Mucosa of rectum (tissue), 2 donors: ENCODE measurements around the gene OR12D1.

Experiments used
- H3K27ac ChIP-seq, 2 donors: one replicate each; pipeline ENCODE4 v1.7.0; 2013; ENCODE audit warnings: inconsistent platforms in 2 of 2, low read depth in 2 of 2, low read length in 2 of 2
- H3K27me3 ChIP-seq, 2 donors: one replicate each; pipeline ENCODE4 v1.7.0; 2013; ENCODE audit warnings: low read length in 2 of 2; ENCODE audit not compliant: control insufficient read depth in 2 of 2, insufficient read depth in 2 of 2
- H3K36me3 ChIP-seq, 2 donors: one replicate each; pipeline ENCODE4 v1.7.0; 2013; ENCODE audit warnings: low read length in 2 of 2; ENCODE audit not compliant: control insufficient read depth in 2 of 2, insufficient read depth in 2 of 2
- H3K4me1 ChIP-seq, 2 donors: one replicate each; pipeline ENCODE4 v1.7.0; 2013; ENCODE audit warnings: low read length in 2 of 2, mild to moderate bottlenecking in 1 of 2; ENCODE audit not compliant: control insufficient read depth in 2 of 2, insufficient read depth in 2 of 2
- H3K4me3 ChIP-seq, 2 donors: one replicate each; pipeline ENCODE4 v1.7.0; 2013; ENCODE audit warnings: low read length in 2 of 2
- H3K9ac ChIP-seq, 2 donors: one replicate each; pipeline ENCODE4 v1.7.0; 2013; ENCODE audit warnings: low read length in 2 of 2, low read depth in 1 of 2, mild to moderate bottlenecking in 1 of 2
- H3K9me3 ChIP-seq, 2 donors: one replicate each; pipeline ENCODE4 v1.7.0; 2013; ENCODE audit warnings: low read length in 2 of 2; ENCODE audit not compliant: control insufficient read depth in 2 of 2
- donor health status: healthy.
- donor health status: Normal muscosa, but diverticular disease.

The OR12D1 gene

DNA sequence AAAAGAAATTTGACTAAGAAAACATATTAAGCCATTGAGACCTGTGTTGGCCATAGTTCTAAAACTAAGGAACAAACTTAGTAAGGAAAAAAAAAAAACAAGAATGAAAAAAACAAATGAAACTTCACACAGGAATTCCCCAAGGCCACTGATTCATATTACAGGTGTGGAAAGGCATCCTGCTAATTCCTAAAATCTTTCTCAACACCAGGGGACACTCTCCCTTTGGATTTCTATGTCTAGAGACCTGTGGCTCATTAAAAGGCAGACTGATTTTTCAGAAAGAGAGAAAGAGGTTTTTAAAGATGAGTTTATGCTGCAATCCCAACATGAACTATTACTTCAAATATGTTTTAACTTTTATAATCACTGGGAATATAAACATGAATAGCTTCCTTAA, at the start of gene OR12D1:
Gene OR12D1, plus strand, starts transcription at position 341 of the 400 bp plus-strand sequence.
- H3K4me3 ChIP-seq: no peak within 1 kb of the TSS
- H3K36me3 ChIP-seq: no peaks in the 10 kb centered on the region
- H3K9me3 ChIP-seq: no peaks in the 10 kb centered on the region
- H3K27me3 ChIP-seq: no peaks in the 10 kb centered on the region
- H3K9ac ChIP-seq: no peak within 1 kb of the TSS
- H3K4me1 ChIP-seq: no peaks in the 10 kb centered on the region
- no peak within 1 kb of the TSS for H3K27ac ChIP-seq

DNA sequence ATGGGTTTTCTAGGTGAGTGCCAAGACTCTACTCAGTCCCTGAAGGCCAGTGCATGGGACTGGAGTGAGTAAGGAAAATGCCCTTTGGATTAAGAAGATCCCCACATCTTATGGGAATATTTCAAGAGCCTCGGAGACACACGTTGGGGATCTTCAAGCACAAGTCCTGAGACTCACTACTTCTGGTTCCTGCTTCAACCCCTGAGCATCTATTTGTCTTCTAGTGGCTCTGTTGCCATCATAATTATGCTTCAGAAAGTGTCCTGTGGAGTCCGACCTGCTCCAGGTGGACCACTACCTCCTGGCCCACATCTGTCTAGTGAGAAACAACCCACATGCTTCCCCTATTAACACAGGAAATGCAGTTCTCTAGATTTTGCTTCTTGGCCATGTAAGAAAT, 46.0 kb upstream of the OR12D1 start, which contains the start of gene OR5V1:
Gene OR5V1, minus strand, starts transcription at position 101 of the 400 bp plus-strand sequence. CDS start 12,670 bp downstream, outside the sequence.
- H3K4me3 ChIP-seq: no peak within 1 kb of the TSS

DNA sequence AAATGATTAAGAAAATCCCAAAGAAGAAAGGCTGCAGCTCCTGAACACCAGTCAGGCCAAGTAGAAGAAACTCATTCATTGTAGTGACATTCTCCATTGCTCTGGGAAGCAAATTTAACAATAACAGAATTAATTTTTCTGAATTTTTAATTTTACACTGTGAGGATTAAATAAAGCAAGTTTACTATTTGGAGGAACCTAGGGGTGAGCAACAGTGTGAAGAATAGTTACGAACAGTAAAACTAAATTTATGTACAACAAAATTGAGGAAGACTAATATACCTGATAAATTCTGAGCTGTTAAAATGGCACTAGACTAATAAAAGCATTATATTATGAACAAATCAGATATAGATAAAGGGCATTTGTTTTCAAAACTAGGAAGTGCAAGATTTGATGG, 39.5 kb upstream of the OR12D1 start, which contains the start of gene OR12D3:
Gene OR12D3, minus strand, starts transcription at position 101 of the 400 bp plus-strand sequence. Its CDS starts 4 bp downstream, at position 97.
- no peaks in the 10 kb centered on the region for H3K27me3 ChIP-seq
- H3K36me3 ChIP-seq: no peaks in the 10 kb centered on the region
- H3K4me1 ChIP-seq: no peaks in the 10 kb centered on the region
- H3K4me3 ChIP-seq: no peak within 1 kb of the TSS
- no peak within 1 kb of the TSS for H3K27ac ChIP-seq
- H3K9ac ChIP-seq: no peak within 1 kb of the TSS
- no peaks in the 10 kb centered on the region for H3K9me3 ChIP-seq

More for the DNA sequence above, 46.0 kb upstream of the OR12D1 start, which contains the start of gene OR5V1:
- H3K4me1 ChIP-seq: no peaks in the 10 kb centered on the region
- no peak within 1 kb of the TSS for H3K9ac ChIP-seq
- no peaks in the 10 kb centered on the region for H3K36me3 ChIP-seq
- no peaks in the 10 kb centered on the region for H3K27me3 ChIP-seq
- no peaks in the 10 kb centered on the region for H3K9me3 ChIP-seq
- no peak within 1 kb of the TSS for H3K27ac ChIP-seq

DNA sequence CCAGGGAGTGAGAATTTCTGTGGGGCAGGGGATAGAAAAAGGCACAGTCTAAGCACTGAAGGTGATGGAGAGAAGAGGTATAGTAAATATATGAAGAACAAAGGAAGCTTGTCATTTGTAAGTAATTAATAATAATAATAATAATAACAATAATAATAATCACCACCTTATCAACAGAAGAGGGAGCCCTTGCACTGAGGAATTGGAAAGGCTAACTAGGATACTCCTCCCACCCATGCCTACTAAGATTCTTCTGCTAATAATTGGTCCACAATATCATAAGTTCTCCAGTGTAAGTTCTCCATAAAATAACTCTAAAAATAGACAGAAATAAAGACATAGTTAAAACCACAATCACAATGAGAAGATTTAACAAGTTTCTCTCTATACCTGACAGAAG, 38.7 kb upstream of the OR12D1 start:
- Histone ChIP-seq H3K9ac (no peak overlapping the region), H3K27me3 (no peaks in the 10 kb centered on the region), H3K9me3 (no peaks in the 10 kb centered on the region), H3K36me3 (no peaks in the 10 kb centered on the region), H3K4me1 (no peaks in the 10 kb centered on the region), H3K4me3 (no peak overlapping the region), H3K27ac (no peak overlapping the region)

DNA sequence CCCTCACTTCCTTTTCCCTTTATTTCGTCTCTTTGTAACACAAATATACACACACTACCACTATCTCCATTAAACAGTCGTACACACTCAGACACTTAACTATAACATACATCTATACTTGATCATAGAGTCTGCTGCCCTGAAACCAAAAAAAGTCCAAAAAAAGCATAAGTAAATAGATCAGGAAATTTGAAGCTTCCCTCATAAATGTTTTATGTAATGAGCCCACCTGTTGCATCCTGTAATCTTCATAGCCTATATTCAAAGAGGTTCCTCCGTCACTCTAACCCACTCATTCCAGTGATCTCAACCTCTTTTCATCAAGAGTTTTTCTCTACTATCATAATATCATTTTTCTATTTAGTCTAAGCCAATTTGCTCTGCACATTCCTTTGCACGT, 26.2 kb upstream of the OR12D1 start:
- Histone ChIP-seq H3K27me3 (no peaks in the 10 kb centered on the region), H3K9me3 (no peaks in the 10 kb centered on the region), H3K9ac (no peak overlapping the region), H3K36me3 (no peaks in the 10 kb centered on the region), H3K4me3 (no peak overlapping the region), H3K4me1 (no peaks in the 10 kb centered on the region), H3K27ac (no peak overlapping the region)

DNA sequence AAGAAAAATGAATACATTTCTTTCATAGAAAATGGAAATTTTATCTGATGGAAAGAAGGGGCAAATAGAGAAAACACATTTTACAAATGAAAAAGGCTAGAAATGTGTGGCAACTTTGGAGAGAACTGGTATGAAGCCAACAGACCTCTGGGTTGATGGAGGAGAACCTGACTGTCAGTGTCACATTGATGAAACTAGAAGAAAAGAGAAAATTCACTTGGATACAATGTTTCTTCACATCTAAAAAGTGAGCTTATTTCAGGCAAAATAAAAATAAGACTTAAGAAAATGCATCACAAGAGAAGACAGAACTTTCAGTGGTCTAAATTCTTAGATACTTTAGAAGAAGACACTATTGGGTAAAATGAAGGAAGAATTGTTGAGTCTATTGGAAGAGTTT, 19.4 kb upstream of the OR12D1 start, which contains the start of gene OR12D2:
Gene OR12D2, plus strand, starts transcription at position 301 of the 400 bp plus-strand sequence. CDS start 1,069 bp downstream, outside the sequence.
- no peaks in the 10 kb centered on the region for H3K9me3 ChIP-seq
- H3K27ac ChIP-seq: no peak within 1 kb of the TSS
- no peaks in the 10 kb centered on the region for H3K27me3 ChIP-seq
- H3K4me1 ChIP-seq: no peaks in the 10 kb centered on the region
- H3K36me3 ChIP-seq: no peaks in the 10 kb centered on the region
- H3K4me3 ChIP-seq: no peak within 1 kb of the TSS
- H3K9ac ChIP-seq: no peak within 1 kb of the TSS

DNA sequence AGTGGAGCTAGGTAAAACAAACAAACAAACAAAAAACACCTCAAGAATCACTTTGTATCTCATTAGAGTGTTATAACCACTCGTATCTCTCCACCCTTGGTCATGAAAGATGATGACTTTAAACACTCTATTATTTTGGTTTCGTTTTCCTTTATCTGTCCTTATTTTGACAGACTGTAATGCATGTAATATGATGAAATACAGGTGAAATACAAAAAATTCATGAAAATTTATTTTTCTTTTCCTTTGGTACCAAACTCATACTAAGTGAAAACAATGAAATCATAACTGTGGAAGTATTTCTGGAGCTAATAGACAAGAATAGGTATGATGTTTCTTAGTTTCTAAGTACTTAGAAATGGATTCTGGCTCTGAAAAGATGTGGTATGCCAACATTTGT, 15.2 kb upstream of the OR12D1 start:
- no peaks in the 10 kb centered on the region for H3K4me1 ChIP-seq
- no peaks in the 10 kb centered on the region for H3K36me3 ChIP-seq
- H3K9ac ChIP-seq: no peak overlapping the region
- no peaks in the 10 kb centered on the region for H3K9me3 ChIP-seq
- no peak overlapping the region for H3K4me3 ChIP-seq
- H3K27ac ChIP-seq: no peak overlapping the region
- H3K27me3 ChIP-seq: no peaks in the 10 kb centered on the region

DNA sequence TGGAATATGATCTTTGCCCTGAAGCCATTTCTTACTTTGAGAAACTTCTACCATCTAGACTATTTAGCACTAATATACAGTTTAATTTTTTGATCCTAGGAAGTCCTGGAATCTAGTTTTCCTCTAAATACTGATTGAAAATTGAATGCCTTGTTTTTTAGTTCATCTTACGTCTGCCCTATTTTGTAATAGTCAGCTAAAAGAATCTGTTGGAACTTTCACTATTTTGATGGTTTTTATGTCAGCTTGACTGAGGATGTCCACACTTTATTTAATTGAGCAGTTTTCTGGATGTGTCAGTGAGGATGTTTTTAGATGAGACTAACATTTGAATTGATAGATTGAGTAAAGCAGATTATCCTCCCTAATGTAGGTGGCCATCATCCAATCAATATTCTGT, 10.9 kb upstream of the OR12D1 start:
- no peak overlapping the region for H3K4me3 ChIP-seq
- no peaks in the 10 kb centered on the region for H3K4me1 ChIP-seq
- no peak overlapping the region for H3K9ac ChIP-seq
- no peaks in the 10 kb centered on the region for H3K9me3 ChIP-seq
- H3K27ac ChIP-seq: no peak overlapping the region
- H3K36me3 ChIP-seq: no peaks in the 10 kb centered on the region
- no peaks in the 10 kb centered on the region for H3K27me3 ChIP-seq

DNA sequence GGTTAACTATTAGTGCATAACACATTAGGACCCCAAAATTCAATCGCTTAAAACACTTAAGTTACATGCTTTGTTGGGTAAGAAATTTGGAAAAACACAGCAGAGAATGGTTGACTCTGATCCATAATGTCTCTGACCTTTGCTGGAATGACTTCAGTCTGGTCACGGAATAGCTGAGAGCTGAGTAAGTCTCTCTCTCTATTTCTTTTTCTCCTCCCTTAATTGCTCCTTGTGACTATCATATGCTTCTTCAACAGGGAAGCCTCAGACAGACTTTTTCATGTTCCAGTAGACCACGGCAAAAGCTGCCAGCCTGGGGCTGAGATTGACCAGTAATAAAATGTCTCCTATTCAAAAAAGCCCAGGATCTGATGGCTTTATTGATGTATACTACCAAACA, 4.8 kb downstream of the OR12D1 start:
- Histone ChIP-seq H3K9me3 (no peaks in the 10 kb centered on the region), H3K4me1 (no peaks in the 10 kb centered on the region), H3K27ac (no peak overlapping the region), H3K4me3 (no peak overlapping the region), H3K9ac (no peak overlapping the region), H3K36me3 (no peaks in the 10 kb centered on the region), H3K27me3 (no peaks in the 10 kb centered on the region)

DNA sequence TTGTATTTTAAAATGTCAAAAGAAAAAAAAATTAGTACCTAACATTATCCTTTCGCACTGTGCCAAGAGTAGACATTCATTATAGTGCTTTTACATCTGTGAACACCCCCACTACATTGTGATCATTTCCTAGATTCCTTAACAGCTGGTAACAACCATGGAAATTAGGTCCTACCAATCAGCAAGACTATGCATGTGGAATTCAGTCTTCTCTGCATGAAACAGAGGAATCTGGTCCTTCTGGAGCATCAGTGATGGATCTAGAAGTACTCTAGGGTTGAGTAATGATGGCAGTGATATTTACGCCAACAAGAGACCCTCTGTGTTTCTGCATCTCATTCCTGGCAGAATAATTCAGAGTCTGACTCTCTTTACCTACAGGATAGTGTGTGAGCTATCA, 9.4 kb downstream of the OR12D1 start:
- Histone ChIP-seq H3K4me1 (no peaks in the 10 kb centered on the region), H3K36me3 (no peaks in the 10 kb centered on the region), H3K9ac (no peak overlapping the region), H3K4me3 (no peak overlapping the region), H3K27me3 (no peaks in the 10 kb centered on the region), H3K27ac (no peak overlapping the region), H3K9me3 (no peaks in the 10 kb centered on the region)

DNA sequence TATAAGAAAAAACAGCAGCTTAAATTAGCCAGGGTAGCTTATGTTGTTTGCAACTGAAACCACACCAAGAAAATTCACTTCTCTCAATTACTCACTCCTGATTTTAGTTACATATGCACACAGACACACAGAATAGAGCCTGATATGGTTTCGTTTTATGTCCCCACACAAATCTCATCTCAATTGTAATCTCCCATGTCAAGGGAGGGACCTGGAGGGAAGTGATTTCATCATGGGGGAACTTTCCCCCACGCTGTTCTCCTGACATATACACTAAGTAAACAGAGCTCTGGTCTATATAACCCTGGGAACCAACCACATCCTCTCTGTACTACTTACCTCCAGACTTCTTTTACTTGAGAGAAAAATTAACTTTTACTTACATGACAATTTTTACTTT, 9.8 kb downstream of the OR12D1 start:
- Histone ChIP-seq H3K27me3 (no peaks in the 10 kb centered on the region), H3K27ac (no peak overlapping the region), H3K9ac (no peak overlapping the region), H3K4me3 (no peak overlapping the region), H3K4me1 (no peaks in the 10 kb centered on the region), H3K9me3 (no peaks in the 10 kb centered on the region), H3K36me3 (no peaks in the 10 kb centered on the region)
